PC-3 (cell line): Measurements from ENCODE around the gene MVB12B. TPM values are rescaled to one million over a fixed set of nuclear protein-coding genes. Genes with fewer than 3 reads are reported as not detected.

Experiments
- ATAC-seq: fragments of 200-7000 bp; cut with Tn5 transposase; 2 replicates; pipeline ENCODE4 v1.9.1; 2020; ENCODE audit warnings: mild to moderate bottlenecking, moderate library complexity
- BruUV-seq: library from RNA; stranded (reverse); fragments of 400-500 nt; replicated peaks from 2 replicates; lab custom pipeline; 2021; lab: Mats Ljungman, UMichigan
- CTCF ChIA-PET: fragments of 300-600 bp; sonication (Branson Sonifier 250); formaldehyde crosslinking; loops from one replicate; lab custom pipeline; 2022; ENCODE audit warnings: antibody characterized with exemption; lab: Charles Lee
- POLR2A ChIA-PET: fragments of 300-600 bp; sonication (Branson Sonifier 250); formaldehyde crosslinking; loops from one replicate; lab custom pipeline; 2022; ENCODE audit warnings: antibody characterized with exemption; ENCODE audit not compliant: unreplicated experiment; lab: Charles Lee
- DNase-seq: peaks from one replicate; pipeline ENCODE4 v3.0.0-alpha.2; 2015
- H2AFZ ChIP-seq: fragments of 300-600 bp; sonication (generic); 2 replicates; pipeline ENCODE4 v1.6.0; 2016; ENCODE audit warnings: antibody characterized with exemption, low read length
- H3F3A ChIP-seq: fragments of 300-600 bp; sonication (generic); one replicate; pipeline ENCODE4 v1.6.0; 2017; ENCODE audit warnings: antibody characterized with exemption, low read length, control low read depth, mild to moderate bottlenecking; ENCODE audit not compliant: unreplicated experiment
- H3K27ac ChIP-seq: fragments of 300-600 bp; sonication (generic); 2 replicates; pipeline ENCODE4 v1.5.1; 2016; ENCODE audit warnings: mild to moderate bottlenecking, low read length
- H3K27me3 ChIP-seq: fragments of 300-600 bp; sonication (generic); 2 replicates; pipeline ENCODE4 v1.6.1; 2016; ENCODE audit warnings: low read length, mixed read lengths
- H3K36me3 ChIP-seq: fragments of 300-600 bp; sonication (generic); 2 replicates; pipeline ENCODE4 v1.6.1; 2016; ENCODE audit warnings: low read depth, mixed run types, low read length, mixed read lengths
- H3K4me1 ChIP-seq: fragments of 300-600 bp; sonication (generic); 2 replicates; pipeline ENCODE4 v1.5.1; 2016; ENCODE audit warnings: low read length; ENCODE audit not compliant: insufficient read depth
- H3K4me2 ChIP-seq: fragments of 300-600 bp; sonication (generic); 2 replicates; pipeline ENCODE4 v1.6.0; 2016; ENCODE audit warnings: low read length
- H3K4me3 ChIP-seq: fragments of 300-600 bp; sonication (generic); 2 replicates; pipeline ENCODE4 v1.5.1; 2016; ENCODE audit warnings: mild to moderate bottlenecking, low read length, mixed read lengths
- H3K79me2 ChIP-seq: fragments of 300-600 bp; sonication (generic); 2 replicates; pipeline ENCODE4 v1.6.1; 2017; ENCODE audit warnings: low read length, mixed read lengths
- H3K9ac ChIP-seq: fragments of 300-600 bp; sonication (generic); 2 replicates; pipeline ENCODE4 v1.6.0; 2016; ENCODE audit warnings: mild to moderate bottlenecking, low read length
- H3K9me2 ChIP-seq: fragments of 300-600 bp; sonication (generic); replicated peaks from 2 replicates; pipeline ENCODE4 v1.6.1; 2016; ENCODE audit warnings: mixed run types, low read length, mixed read lengths
- H3K9me3 ChIP-seq: fragments of 300-600 bp; sonication (generic); 2 replicates; pipeline ENCODE4 v1.6.1; 2016; ENCODE audit warnings: low read length, mixed read lengths
- H4K20me1 ChIP-seq: fragments of 300-600 bp; sonication (generic); 2 replicates; pipeline ENCODE4 v1.6.1; 2016; ENCODE audit warnings: low read length, mixed read lengths
- EZH2 ChIP-seq: fragments of 300-600 bp; sonication (generic); IDR thresholded peaks from one replicate; pipeline ENCODE4 v1.6.1; 2017; ENCODE audit warnings: antibody characterized with exemption, mild to moderate bottlenecking, low read length; ENCODE audit not compliant: unreplicated experiment
- EZH2phosphoT487 ChIP-seq: fragments of 300-600 bp; sonication (generic); IDR thresholded peaks from 2 replicates; pipeline ENCODE4 v1.6.1; 2018; ENCODE audit warnings: mild to moderate bottlenecking, antibody characterized with exemption, low read length, borderline replicate concordance
- intact Hi-C: fragments of 100-400 bp; cut with micrococcal nuclease; formaldehyde crosslinking; loops from 2 replicates; pipeline ENCODE4 v1.9.0; 2023
- total RNA-seq: library from RNA; depleted of rRNA; stranded (reverse); fragments of >200 nt; gene quantifications from 2 replicates; pipeline ENCODE4 v1.2.3, GENCODE V29; 2014
- TF ChIP-seq, protein P1 (sequence below): fragments of 300-600 bp; sonication (generic); conservative IDR thresholded peaks from 2 replicates; pipeline ENCODE4 v1.5.1; 2017; ENCODE audit warnings: antibody characterized with exemption, low read depth, mild to moderate bottlenecking, low read length

MVB12B gene
- total RNA-seq, 1 experiment from 2014 or later, result 7.2 TPM

DNA sequence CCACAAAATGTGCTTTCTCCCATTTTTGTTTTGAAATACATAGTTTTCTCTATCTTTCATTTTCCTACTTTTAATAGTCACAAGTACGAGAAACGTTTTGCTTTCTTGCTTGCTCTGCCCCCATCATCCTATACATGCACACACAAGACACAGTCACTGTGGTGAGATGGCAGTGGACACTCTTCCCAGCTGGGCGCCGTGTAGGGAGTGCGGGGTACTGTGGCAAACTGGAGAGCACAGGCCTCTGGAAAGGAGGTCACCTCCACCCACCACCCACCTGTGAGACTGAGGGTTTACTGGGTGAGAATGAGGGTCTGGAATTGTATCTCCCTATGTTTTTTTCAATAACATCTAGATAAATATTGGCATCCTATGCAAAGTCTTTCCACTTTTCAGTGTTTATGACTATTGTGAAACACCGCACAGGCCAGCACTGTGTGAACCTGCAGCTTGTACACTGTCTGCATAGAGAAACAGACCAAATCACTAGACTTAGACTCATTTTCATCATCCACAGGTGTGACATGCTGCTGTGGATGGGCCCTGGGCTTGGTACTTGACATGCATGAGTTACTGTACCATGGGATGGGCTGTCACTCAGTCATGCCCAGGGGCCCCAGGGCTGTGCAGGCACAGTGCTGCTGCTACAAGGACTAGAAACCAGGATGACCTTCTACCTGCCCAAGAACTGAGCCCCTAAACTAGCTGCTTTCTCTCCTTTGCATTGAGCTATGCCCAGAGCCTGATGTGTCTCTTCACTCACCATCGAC, 169.0 kb downstream of the MVB12B start:
- no peak overlapping the region for H3K4me3 ChIP-seq
- no peaks in the 10 kb centered on the region for H3K79me2 ChIP-seq
- TF ChIP-seq EZH2 (no peak), EZH2phosphoT487 (no peak)
- TF ChIP-seq, protein P1, sequence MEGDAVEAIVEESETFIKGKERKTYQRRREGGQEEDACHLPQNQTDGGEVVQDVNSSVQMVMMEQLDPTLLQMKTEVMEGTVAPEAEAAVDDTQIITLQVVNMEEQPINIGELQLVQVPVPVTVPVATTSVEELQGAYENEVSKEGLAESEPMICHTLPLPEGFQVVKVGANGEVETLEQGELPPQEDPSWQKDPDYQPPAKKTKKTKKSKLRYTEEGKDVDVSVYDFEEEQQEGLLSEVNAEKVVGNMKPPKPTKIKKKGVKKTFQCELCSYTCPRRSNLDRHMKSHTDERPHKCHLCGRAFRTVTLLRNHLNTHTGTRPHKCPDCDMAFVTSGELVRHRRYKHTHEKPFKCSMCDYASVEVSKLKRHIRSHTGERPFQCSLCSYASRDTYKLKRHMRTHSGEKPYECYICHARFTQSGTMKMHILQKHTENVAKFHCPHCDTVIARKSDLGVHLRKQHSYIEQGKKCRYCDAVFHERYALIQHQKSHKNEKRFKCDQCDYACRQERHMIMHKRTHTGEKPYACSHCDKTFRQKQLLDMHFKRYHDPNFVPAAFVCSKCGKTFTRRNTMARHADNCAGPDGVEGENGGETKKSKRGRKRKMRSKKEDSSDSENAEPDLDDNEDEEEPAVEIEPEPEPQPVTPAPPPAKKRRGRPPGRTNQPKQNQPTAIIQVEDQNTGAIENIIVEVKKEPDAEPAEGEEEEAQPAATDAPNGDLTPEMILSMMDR, result no peak
- H3K9ac ChIP-seq, result no peak overlapping the region
- no peak for DNase-seq
- no peak overlapping the region for H3K27ac ChIP-seq
- no TSS peak for BruUV-seq
- no peaks in the 10 kb centered on the region for H3K36me3 ChIP-seq
- no peaks in the 10 kb centered on the region for H3K9me2 ChIP-seq
- ChIA-PET CTCF (no interaction called here), POLR2A (no interaction called here)
- no peak overlapping the region for H3K4me2 ChIP-seq
- no peaks in the 10 kb centered on the region for H3F3A ChIP-seq
- H3K4me1 ChIP-seq, result no peaks in the 10 kb centered on the region
- no peaks in the 10 kb centered on the region for H3K27me3 ChIP-seq
- no peak for ATAC-seq
- intact Hi-C loops, result no loop called here
- no peaks in the 10 kb centered on the region for H4K20me1 ChIP-seq
- H3K9me3 ChIP-seq, result no peaks in the 10 kb centered on the region
- H2AFZ ChIP-seq, result no peak overlapping the region

DNA sequence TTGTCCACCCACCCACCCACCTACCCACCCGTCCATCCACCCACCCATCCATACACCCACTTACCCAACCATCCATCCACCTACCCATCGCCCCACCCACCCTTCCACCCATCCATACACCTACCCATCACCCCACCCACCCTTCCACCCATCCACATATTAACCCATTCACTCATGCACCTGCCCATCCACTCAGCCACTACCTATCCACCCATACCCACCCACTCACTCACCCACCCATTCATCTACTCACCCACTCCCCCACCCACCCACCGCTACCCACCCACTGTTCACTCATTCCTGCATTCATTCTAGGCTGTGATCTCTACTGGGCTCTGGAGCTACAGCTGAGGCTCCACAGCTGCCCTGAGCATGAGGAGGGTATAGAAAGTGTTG, 169.6 kb downstream of the MVB12B start:
- no peak overlapping the region for H3K27ac ChIP-seq
- CTCF ChIA-PET, result no interaction called here
- no TSS peak for BruUV-seq

More for the DNA sequence above, 169.6 kb downstream of the MVB12B start:
- Histone ChIP-seq H2AFZ (no peak overlapping the region), H3F3A (no peaks in the 10 kb centered on the region), H3K4me1 (no peaks in the 10 kb centered on the region), H3K9ac (no peak overlapping the region), H4K20me1 (no peaks in the 10 kb centered on the region), H3K4me2 (no peak overlapping the region), H3K9me2 (no peaks in the 10 kb centered on the region), H3K27me3 (no peaks in the 10 kb centered on the region), H3K4me3 (no peak overlapping the region), H3K9me3 (no peaks in the 10 kb centered on the region), H3K36me3 (no peaks in the 10 kb centered on the region), H3K79me2 (no peaks in the 10 kb centered on the region)
- no peak for TF ChIP-seq EZH2phosphoT487
- TF ChIP-seq EZH2, result no peak
- TF ChIP-seq, protein P1, result no peak
- ATAC-seq (no peak), DNase-seq (no peak)
- intact Hi-C loops, result no loop called here
- POLR2A ChIA-PET, result no interaction called here
